NCI-H2196 treated with DMSO at 0.1 percent for 48 hours (cell line): ENCODE data around the gene ALCAM.

Source experiments
- DNase-seq: peaks from one replicate; lab custom pipeline; 2025; ENCODE audit not compliant: unreplicated experiment; lab: John Stamatoyannopoulos, UW

The ALCAM gene

DNA sequence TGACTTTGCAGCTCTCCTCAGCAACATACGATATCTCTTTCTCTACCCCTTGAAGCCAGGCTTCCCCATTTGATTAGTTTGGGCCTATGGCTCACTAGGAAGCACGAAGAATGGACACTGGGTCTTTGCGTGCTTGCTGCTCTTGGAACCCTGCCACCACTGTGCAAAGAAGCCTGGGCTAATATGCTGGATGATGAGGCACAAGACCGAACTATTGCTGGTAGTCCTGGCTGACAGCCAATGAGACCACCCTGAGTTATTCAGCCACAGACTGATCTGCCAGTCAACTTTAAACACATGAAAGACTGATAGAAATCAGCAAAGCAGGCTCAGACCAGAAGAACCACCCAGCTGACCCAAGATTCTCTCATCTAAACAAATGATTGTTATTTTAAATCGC lies 251.8 kb downstream of the ALCAM start:
- DNase-seq: no peak

DNA sequence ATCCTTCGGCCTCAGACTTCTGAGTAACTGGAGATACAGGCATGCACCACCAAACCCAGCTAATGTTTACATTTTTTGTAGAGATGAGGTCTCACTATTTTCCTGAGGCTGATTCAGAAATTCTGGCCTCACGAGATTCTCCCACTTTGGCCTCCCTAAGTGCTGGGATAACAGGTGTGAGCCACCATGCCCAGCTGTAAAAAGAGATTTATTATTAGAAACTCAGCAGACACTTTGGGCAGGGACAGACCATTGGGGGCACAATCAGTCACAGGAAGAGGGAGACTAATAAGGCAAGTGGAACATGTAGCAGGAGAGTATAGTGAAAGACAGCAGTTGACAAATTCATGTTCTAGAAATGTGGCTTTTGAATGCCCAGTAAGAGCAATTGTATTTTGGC lies 252.9 kb downstream of the ALCAM start:
- no peak for DNase-seq

DNA sequence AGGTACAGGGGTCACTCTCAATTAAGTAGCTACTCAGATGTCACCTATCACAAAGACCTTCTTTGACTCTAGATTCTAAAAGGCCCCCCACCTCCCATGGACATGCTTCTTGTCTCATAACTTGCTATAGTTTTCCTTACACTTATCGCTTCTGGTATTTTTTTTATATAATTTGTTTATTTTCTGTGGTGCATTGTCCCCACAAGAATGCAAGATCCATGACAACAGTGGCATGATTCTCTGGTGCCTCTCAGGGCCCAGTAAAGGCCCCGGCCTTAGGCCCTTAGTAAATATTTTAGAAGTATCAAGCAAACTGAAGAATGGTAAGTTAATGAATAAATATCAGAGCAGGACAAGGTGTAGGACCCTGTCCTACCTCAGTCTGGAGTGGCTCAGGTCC lies 253.5 kb downstream of the ALCAM start:
- DNase-seq: no peak

DNA sequence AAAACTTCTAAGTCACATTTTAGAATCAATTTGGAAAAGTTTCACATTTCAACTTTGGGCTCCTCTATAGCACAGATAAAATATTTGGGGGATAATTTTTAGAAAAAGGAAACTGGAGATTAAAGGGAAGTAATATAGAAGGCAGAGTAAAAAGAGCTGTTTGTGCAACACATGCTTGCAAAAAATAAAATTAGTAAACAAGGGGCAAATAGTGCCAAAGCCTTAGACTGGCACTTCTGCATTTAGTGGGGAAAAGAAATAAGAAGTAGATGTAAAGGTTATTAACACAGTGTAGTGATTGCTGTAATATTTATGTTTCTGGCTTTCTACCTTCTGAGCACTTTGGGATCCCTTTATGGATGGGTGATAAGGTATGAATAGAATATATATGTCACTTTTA lies 255.5 kb downstream of the ALCAM start:
- no peak for DNase-seq
